Left ventricle myocardium inferior (tissue), 1 donor: ENCODE measurements around the gene ANKLE1. TPM values are rescaled to one million over a fixed set of nuclear protein-coding genes. Genes with fewer than 3 reads are reported as not detected.
"Not testable (repeated sequence)": the region's sequence is repeated elsewhere in the genome, so short reads cannot be mapped to it uniquely, and the experiment has no call there.

Experiments used
- DNase-seq: peaks from one replicate; pipeline ENCODE4 v3.0.0-alpha.2; 2020
- H3K27ac ChIP-seq: fragments of 200-600 bp; replicated peaks from 2 replicates; pipeline ENCODE4 v1.8.0; 2021
- H3K27me3 ChIP-seq: fragments of 200-600 bp; 2 replicates; pipeline ENCODE4 v1.8.0; 2021; ENCODE audit warnings: low read depth
- H3K36me3 ChIP-seq: fragments of 200-600 bp; 2 replicates; pipeline ENCODE4 v1.8.0; 2021
- H3K4me1 ChIP-seq: fragments of 200-600 bp; 2 replicates; pipeline ENCODE4 v1.8.0; 2021
- H3K4me3 ChIP-seq: fragments of 200-600 bp; 2 replicates; pipeline ENCODE4 v1.8.0; 2021; ENCODE audit warnings: mild to moderate bottlenecking, moderate library complexity
- H3K9me3 ChIP-seq: fragments of 200-600 bp; replicated peaks from 2 replicates; pipeline ENCODE4 v1.8.0; 2021
- CTCF ChIP-seq: fragments of 200-600 bp; IDR thresholded peaks from 2 replicates; pipeline ENCODE4 v1.8.0; 2021; ENCODE audit warnings: antibody characterized with exemption, mild to moderate bottlenecking, borderline replicate concordance
- intact Hi-C: fragments of 100-400 bp; cut with micrococcal nuclease; formaldehyde crosslinking; loops from one replicate; pipeline ENCODE4 v1.11.0; 2022
- total RNA-seq: library from RNA; stranded (reverse); fragmentation: NEBNext Ultra II Directional; extraction: Animal tissue kit (Norgen Biotek cat#: 25700); gene quantifications from one replicate; pipeline ENCODE4 v1.2.1, GENCODE V29; 2021
- donor health status: DM: no; HTN: yes; CAD: no; lungs with severe emphysema.

The ANKLE1 gene
- total RNA-seq, 1 donor from 2014 or later = 0.11 TPM

- Histone ChIP-seq H3K4me1 (peaks cover 29% of the 10 kb centered on the region), H3K27ac (peak within 1 kb of the TSS; percentile 90), H3K36me3 (peaks cover 35% of the 10 kb centered on the region), H3K27me3 (no peaks in the 10 kb centered on the region), H3K9me3 (no peaks in the 10 kb centered on the region), H3K4me3 (peak within 1 kb of the TSS; percentile 96)
- intact Hi-C loops = no loop called here
- TF ChIP-seq CTCF = no peak
- peak; percentile 94 for DNase-seq
Measured at GRCh38 chr19:17266975-17267788, 14.5 kb upstream of the ANKLE1 start, which contains the start of gene BABAM1. Gene BABAM1, plus strand, starts transcription at chr19:17267443. Its CDS starts 1,364 bp downstream, at chr19:17268807.

- no peak for TF ChIP-seq CTCF
- no peaks in the 10 kb centered on the region for H3K27me3 ChIP-seq
- no peak overlapping the region for H3K27ac ChIP-seq
- intact Hi-C loops = no loop called here
- DNase-seq = no peak
- H3K4me3 ChIP-seq = no peak overlapping the region
- H3K9me3 ChIP-seq = no peaks in the 10 kb centered on the region
- H3K4me1 ChIP-seq = peaks cover 28% of the 10 kb centered on the region
- peaks cover 51% of the 10 kb centered on the region for H3K36me3 ChIP-seq
Measured at GRCh38 chr19:17268754-17269153, 12.9 kb upstream of the ANKLE1 start.

GRCh38 chr19:17274892-17275291 is 6.8 kb upstream of the ANKLE1 start:
- intact Hi-C loops, H3K4me3 ChIP-seq, H3K27ac ChIP-seq, DNase-seq, H3K4me1 ChIP-seq, H3K27me3 ChIP-seq, H3K9me3 ChIP-seq: not testable (repeated sequence)
- H3K36me3 ChIP-seq = peaks cover 89% of the 10 kb centered on the region

GRCh38 chr19:17275441-17276175 is 6.1 kb upstream of the ANKLE1 start:
- no peak for TF ChIP-seq CTCF
- intact Hi-C loops = no loop called here
- Histone ChIP-seq H3K27ac (no peak overlapping the region), H3K36me3 (peaks cover 82% of the 10 kb centered on the region), H3K4me1 (no peaks in the 10 kb centered on the region), H3K27me3 (no peaks in the 10 kb centered on the region), H3K4me3 (no peak overlapping the region), H3K9me3 (no peaks in the 10 kb centered on the region)
- DNase-seq = no peak

GRCh38 chr19:17279436-17279835 is 2.3 kb upstream of the ANKLE1 start:
- Histone ChIP-seq H3K36me3 (peaks cover 45% of the 10 kb centered on the region), H3K27ac (no peak overlapping the region), H3K27me3 (peaks cover 31% of the 10 kb centered on the region), H3K4me3 (no peak overlapping the region), H3K4me1 (peaks cover 18% of the 10 kb centered on the region), H3K9me3 (no peaks in the 10 kb centered on the region)
- intact Hi-C loops = no loop called here
- TF ChIP-seq CTCF = no peak
- DNase-seq = no peak
